Hepatocyte (in vitro differentiated cells): ENCODE data around the gene TRIM4.

Experiments
- EZH2 ChIP-seq: fragments of 200-600 bp; sonication (generic); IDR thresholded peaks from 2 replicates; pipeline ENCODE4 v1.6.1; 2016; ENCODE audit warnings: antibody characterized with exemption, mild to moderate bottlenecking, borderline replicate concordance
- TF ChIP-seq, protein P1 (sequence below): fragments of 200-600 bp; sonication (generic); IDR thresholded peaks from 2 replicates; pipeline ENCODE4 v1.5.1; 2016; ENCODE audit warnings: antibody characterized with exemption, mild to moderate bottlenecking; ENCODE audit not compliant: poor library complexity

GRCh38 chr7:99944497-99945070 lies 25.3 kb upstream of the TRIM4 start:
- TF ChIP-seq EZH2 = no peak
- TF ChIP-seq, protein P1, sequence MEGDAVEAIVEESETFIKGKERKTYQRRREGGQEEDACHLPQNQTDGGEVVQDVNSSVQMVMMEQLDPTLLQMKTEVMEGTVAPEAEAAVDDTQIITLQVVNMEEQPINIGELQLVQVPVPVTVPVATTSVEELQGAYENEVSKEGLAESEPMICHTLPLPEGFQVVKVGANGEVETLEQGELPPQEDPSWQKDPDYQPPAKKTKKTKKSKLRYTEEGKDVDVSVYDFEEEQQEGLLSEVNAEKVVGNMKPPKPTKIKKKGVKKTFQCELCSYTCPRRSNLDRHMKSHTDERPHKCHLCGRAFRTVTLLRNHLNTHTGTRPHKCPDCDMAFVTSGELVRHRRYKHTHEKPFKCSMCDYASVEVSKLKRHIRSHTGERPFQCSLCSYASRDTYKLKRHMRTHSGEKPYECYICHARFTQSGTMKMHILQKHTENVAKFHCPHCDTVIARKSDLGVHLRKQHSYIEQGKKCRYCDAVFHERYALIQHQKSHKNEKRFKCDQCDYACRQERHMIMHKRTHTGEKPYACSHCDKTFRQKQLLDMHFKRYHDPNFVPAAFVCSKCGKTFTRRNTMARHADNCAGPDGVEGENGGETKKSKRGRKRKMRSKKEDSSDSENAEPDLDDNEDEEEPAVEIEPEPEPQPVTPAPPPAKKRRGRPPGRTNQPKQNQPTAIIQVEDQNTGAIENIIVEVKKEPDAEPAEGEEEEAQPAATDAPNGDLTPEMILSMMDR = no peak
